Measurements from ENCODE around the gene PARVB.

PARVB gene

GRCh38 chr22:44214764-44215163 lies 190.7 kb downstream of the PARVB start:
- no peaks in the 10 kb centered on the region for H3K4me1 ChIP-seq (ENCODE audit: insufficient read depth, insufficient read length)
- H3K36me3 ChIP-seq (ENCODE audit: insufficient read depth, insufficient read length, low read length), result no peaks in the 10 kb centered on the region
- no peak overlapping the region for H3K4me3 ChIP-seq (ENCODE audit: insufficient read length, low read depth)
- no peak for TF ChIP-seq SUZ12 (IDR thresholded peaks at IDR 0.05; ENCODE audit: extremely low read depth, insufficient read depth, insufficient read length)
- no peak for TF ChIP-seq YY1 (IDR thresholded peaks at IDR 0.05; ENCODE audit: insufficient read depth, insufficient read length)
- no peak for TF ChIP-seq ZNF274 (IDR thresholded peaks at IDR 0.05; ENCODE audit: low read depth, low read length)
- no peak for DNase-seq (ENCODE audit: low read depth, low spot score)
- no peaks in the 10 kb centered on the region for H3K27me3 ChIP-seq (ENCODE audit: insufficient read depth, insufficient read length)
- H3K9me3 ChIP-seq (ENCODE audit: insufficient read depth, low read length), result peaks cover 13% of the 10 kb centered on the region
- no peak overlapping the region for H3K9ac ChIP-seq (ENCODE audit: insufficient read length, low read depth)

GRCh38 chr22:44215287-44215686 lies 191.2 kb downstream of the PARVB start:
- no peaks in the 10 kb centered on the region for H3K27me3 ChIP-seq (ENCODE audit: insufficient read depth, insufficient read length)
- TF ChIP-seq ZNF274 (IDR thresholded peaks at IDR 0.05; ENCODE audit: low read depth, low read length) (no peak), YY1 (IDR thresholded peaks at IDR 0.05; ENCODE audit: insufficient read depth, insufficient read length) (no peak), SUZ12 (IDR thresholded peaks at IDR 0.05; ENCODE audit: extremely low read depth, insufficient read depth, insufficient read length) (no peak)
- H3K4me3 ChIP-seq (ENCODE audit: insufficient read length, low read depth), result no peak overlapping the region
- H3K9ac ChIP-seq (ENCODE audit: insufficient read length, low read depth), result no peak overlapping the region
- no peaks in the 10 kb centered on the region for H3K36me3 ChIP-seq (ENCODE audit: insufficient read depth, insufficient read length, low read length)
- no peak for DNase-seq (ENCODE audit: low read depth, low spot score)
- no peaks in the 10 kb centered on the region for H3K4me1 ChIP-seq (ENCODE audit: insufficient read depth, insufficient read length)
- peaks cover 13% of the 10 kb centered on the region for H3K9me3 ChIP-seq (ENCODE audit: insufficient read depth, low read length)

- Histone ChIP-seq H3K9ac (ENCODE audit: insufficient read length, low read depth) (no peak overlapping the region), H3K4me3 (ENCODE audit: insufficient read length, low read depth) (no peak overlapping the region), H3K36me3 (ENCODE audit: insufficient read depth, insufficient read length, low read length) (no peaks in the 10 kb centered on the region), H3K27me3 (ENCODE audit: insufficient read depth, insufficient read length) (no peaks in the 10 kb centered on the region), H3K9me3 (ENCODE audit: insufficient read depth, low read length) (peaks cover 17% of the 10 kb centered on the region), H3K4me1 (ENCODE audit: insufficient read depth, insufficient read length) (no peaks in the 10 kb centered on the region)
- no peak for DNase-seq (ENCODE audit: low read depth, low spot score)
- no peak for TF ChIP-seq YY1 (IDR thresholded peaks at IDR 0.05; ENCODE audit: insufficient read depth, insufficient read length)
- no peak for TF ChIP-seq SUZ12 (IDR thresholded peaks at IDR 0.05; ENCODE audit: extremely low read depth, insufficient read depth, insufficient read length)
- no peak for TF ChIP-seq ZNF274 (IDR thresholded peaks at IDR 0.05; ENCODE audit: low read depth, low read length)
Observed at GRCh38 chr22:44217346-44217745, 193.2 kb downstream of the PARVB start.

GRCh38 chr22:44218071-44218470 lies 194.0 kb downstream of the PARVB start:
- DNase-seq (ENCODE audit: low read depth, low spot score), result no peak
- peaks cover 17% of the 10 kb centered on the region for H3K9me3 ChIP-seq (ENCODE audit: insufficient read depth, low read length)
- no peaks in the 10 kb centered on the region for H3K27me3 ChIP-seq (ENCODE audit: insufficient read depth, insufficient read length)
- no peaks in the 10 kb centered on the region for H3K4me1 ChIP-seq (ENCODE audit: insufficient read depth, insufficient read length)
- H3K4me3 ChIP-seq (ENCODE audit: insufficient read length, low read depth), result no peak overlapping the region
- no peak overlapping the region for H3K9ac ChIP-seq (ENCODE audit: insufficient read length, low read depth)
- TF ChIP-seq YY1 (IDR thresholded peaks at IDR 0.05; ENCODE audit: insufficient read depth, insufficient read length), result no peak
- no peak for TF ChIP-seq SUZ12 (IDR thresholded peaks at IDR 0.05; ENCODE audit: extremely low read depth, insufficient read depth, insufficient read length)
- no peak for TF ChIP-seq ZNF274 (IDR thresholded peaks at IDR 0.05; ENCODE audit: low read depth, low read length)
- no peaks in the 10 kb centered on the region for H3K36me3 ChIP-seq (ENCODE audit: insufficient read depth, insufficient read length, low read length)

GRCh38 chr22:44219101-44219870 lies 195.2 kb downstream of the PARVB start:
- Histone ChIP-seq H3K36me3 (ENCODE audit: insufficient read depth, insufficient read length, low read length) (no peaks in the 10 kb centered on the region), H3K9ac (ENCODE audit: insufficient read length, low read depth) (no peak overlapping the region), H3K9me3 (ENCODE audit: insufficient read depth, low read length) (peaks cover 17% of the 10 kb centered on the region), H3K4me1 (ENCODE audit: insufficient read depth, insufficient read length) (no peaks in the 10 kb centered on the region), H3K4me3 (ENCODE audit: insufficient read length, low read depth) (no peak overlapping the region), H3K27me3 (ENCODE audit: insufficient read depth, insufficient read length) (no peaks in the 10 kb centered on the region)
- no peak for TF ChIP-seq ZNF274 (IDR thresholded peaks at IDR 0.05; ENCODE audit: low read depth, low read length)
- no peak for TF ChIP-seq YY1 (IDR thresholded peaks at IDR 0.05; ENCODE audit: insufficient read depth, insufficient read length)
- TF ChIP-seq SUZ12 (IDR thresholded peaks at IDR 0.05; ENCODE audit: extremely low read depth, insufficient read depth, insufficient read length), result no peak
- DNase-seq (ENCODE audit: low read depth, low spot score), result no peak

- H3K9me3 ChIP-seq (ENCODE audit: insufficient read depth, low read length), result peaks cover 4% of the 10 kb centered on the region; the same call in 1 of the 2 replicates
- no peak overlapping the region for H3K9ac ChIP-seq (ENCODE audit: insufficient read length, low read depth)
- H3K36me3 ChIP-seq (ENCODE audit: insufficient read depth, insufficient read length, low read length), result no peaks in the 10 kb centered on the region
- no peak overlapping the region for H3K4me3 ChIP-seq (ENCODE audit: insufficient read length, low read depth)
- H3K4me1 ChIP-seq (ENCODE audit: insufficient read depth, insufficient read length), result no peaks in the 10 kb centered on the region
- DNase-seq (ENCODE audit: low read depth, low spot score), result no peak
- TF ChIP-seq SUZ12 (IDR thresholded peaks at IDR 0.05; ENCODE audit: extremely low read depth, insufficient read depth, insufficient read length), result no peak
- TF ChIP-seq YY1 (IDR thresholded peaks at IDR 0.05; ENCODE audit: insufficient read depth, insufficient read length), result no peak
- TF ChIP-seq ZNF274 (IDR thresholded peaks at IDR 0.05; ENCODE audit: low read depth, low read length), result no peak
- no peaks in the 10 kb centered on the region for H3K27me3 ChIP-seq (ENCODE audit: insufficient read depth, insufficient read length)
Observed at GRCh38 chr22:44220727-44221680, 196.9 kb downstream of the PARVB start.

Data from NT2/D1 (cell line).